Suprapubic skin (tissue), 4 donors: ENCODE results near the gene BBS2. TPM values are rescaled to one million over a fixed set of nuclear protein-coding genes. Genes with fewer than 3 reads are reported as not detected.

ENCODE experiments used
- DNase-seq, 2 donors: peaks; one replicate each; pipeline ENCODE4 v3.0.0-alpha.2; 2019; ENCODE audit warnings: low spot score in 2 of 2
- H3K27ac ChIP-seq: fragments of 200-600 bp; sonication (generic); one replicate; pipeline ENCODE4 v1.5.1; 2019
- H3K27me3 ChIP-seq: fragments of 200-600 bp; sonication (generic); one replicate; pipeline ENCODE4 v1.5.1; 2019
- H3K36me3 ChIP-seq: fragments of 200-600 bp; sonication (generic); one replicate; pipeline ENCODE4 v1.5.1; 2019
- H3K4me1 ChIP-seq: fragments of 200-600 bp; sonication (generic); one replicate; pipeline ENCODE4 v1.5.1; 2019
- H3K4me3 ChIP-seq: fragments of 200-600 bp; sonication (generic); one replicate; pipeline ENCODE4 v1.5.1; 2019; ENCODE audit warnings: mild to moderate bottlenecking
- H3K9me3 ChIP-seq: fragments of 200-600 bp; sonication (generic); one replicate; pipeline ENCODE4 v1.5.1; 2019
- CTCF ChIP-seq, 2 donors: fragments of 200-600 bp in 1 of 2; fragments of 450-650 bp in 1 of 2; sonication (generic) in 1 of 2; IDR thresholded peaks; one replicate each; pipeline ENCODE4 v1.5.1; 2016 to 2019; ENCODE audit warnings: antibody characterized with exemption in 2 of 2, mild to moderate bottlenecking in 1 of 2, moderate library complexity in 1 of 2
- EP300 ChIP-seq: sonication (generic); formaldehyde crosslinking; IDR thresholded peaks from one replicate; pipeline ENCODE4 v1.6.1; 2017; ENCODE audit warnings: antibody characterized with exemption
- POLR2A ChIP-seq, 2 donors: fragments of 450-650 bp; IDR thresholded peaks; one replicate each; pipeline ENCODE4 v1.6.1; 2017; ENCODE audit warnings: antibody characterized with exemption in 2 of 2, mild to moderate bottlenecking in 2 of 2, moderate library complexity in 2 of 2
- POLR2AphosphoS5 ChIP-seq, 3 donors: sonication (generic); formaldehyde crosslinking; IDR thresholded peaks; one replicate each; pipeline ENCODE4 v1.6.1; 2017; ENCODE audit warnings: antibody characterized with exemption in 3 of 3
- WGBS: methylation state at CpG from one replicate; pipeline ENCODE4 v1.1.5; 2018; 5-methylcytosine and 5-hydroxymethylcytosine counted together
- total RNA-seq, 4 donors: library from RNA; depleted of rRNA; stranded (reverse); fragments of >200 nt; gene quantifications; one replicate each; pipeline ENCODE4 v1.1.0, GENCODE V29; 2016

Gene BBS2
- total RNA-seq, 4 donors from 2014 or later = 79.2 to 237 (median 99.2) TPM

- no peak for TF ChIP-seq POLR2A (IDR thresholded peaks at IDR 0.05)
- no peak for TF ChIP-seq CTCF (IDR thresholded peaks at IDR 0.05)
- TF ChIP-seq POLR2AphosphoS5 (IDR thresholded peaks at IDR 0.05) = no peak
- no peak for TF ChIP-seq EP300
These were observed 38.4 kb upstream of the BBS2 start for GRCh38 chr16:56558024-56558747.

GRCh38 chr16:56554441-56554840 is 34.6 kb upstream of the BBS2 start:
- H3K4me1 ChIP-seq = peaks cover 19% of the 10 kb centered on the region
- DNase-seq = no peak
- no peaks in the 10 kb centered on the region for H3K36me3 ChIP-seq
- peaks cover 4% of the 10 kb centered on the region for H3K27me3 ChIP-seq
- 87% methylated on average over 10 of the region's 10 CpGs for WGBS
- no peak overlapping the region for H3K4me3 ChIP-seq
- no peak overlapping the region for H3K27ac ChIP-seq
- no peaks in the 10 kb centered on the region for H3K9me3 ChIP-seq
- TF ChIP-seq EP300 = no peak
- no peak for TF ChIP-seq POLR2A (IDR thresholded peaks at IDR 0.05)
- no peak for TF ChIP-seq POLR2AphosphoS5 (IDR thresholded peaks at IDR 0.05)
- TF ChIP-seq CTCF (IDR thresholded peaks at IDR 0.05) = no peak

More at GRCh38 chr16:56558024-56558747, 38.4 kb upstream of the BBS2 start:
- no peak for DNase-seq
- Histone ChIP-seq H3K27me3 (peaks cover 4% of the 10 kb centered on the region), H3K9me3 (no peaks in the 10 kb centered on the region), H3K36me3 (no peaks in the 10 kb centered on the region), H3K4me3 (no peak overlapping the region), H3K4me1 (no peaks in the 10 kb centered on the region), H3K27ac (no peak overlapping the region)
- WGBS = 31% methylated on average over 8 of the region's 8 CpGs

GRCh38 chr16:56551796-56552738 is 32.2 kb upstream of the BBS2 start:
- Histone ChIP-seq H3K9me3 (no peaks in the 10 kb centered on the region), H3K4me1 (peaks cover 38% of the 10 kb centered on the region), H3K36me3 (no peaks in the 10 kb centered on the region), H3K27me3 (peaks cover 4% of the 10 kb centered on the region), H3K27ac (no peak overlapping the region), H3K4me3 (no peak overlapping the region)
- no peak for TF ChIP-seq POLR2AphosphoS5 (IDR thresholded peaks at IDR 0.05)
- no peak for DNase-seq
- WGBS = 24% methylated on average over 11 of the region's 11 CpGs

GRCh38 chr16:56549744-56550385 is 30.0 kb upstream of the BBS2 start:
- H3K27ac ChIP-seq = no peak overlapping the region
- WGBS = 77% methylated on average over 5 of the region's 5 CpGs
- no peak for TF ChIP-seq EP300
- no peak for TF ChIP-seq CTCF (IDR thresholded peaks at IDR 0.05)
- TF ChIP-seq POLR2A (IDR thresholded peaks at IDR 0.05) = no peak
- no peak for TF ChIP-seq POLR2AphosphoS5 (IDR thresholded peaks at IDR 0.05)
- no peaks in the 10 kb centered on the region for H3K27me3 ChIP-seq
- H3K9me3 ChIP-seq = no peaks in the 10 kb centered on the region
- no peak for DNase-seq
- H3K4me3 ChIP-seq = no peak overlapping the region
- H3K36me3 ChIP-seq = no peaks in the 10 kb centered on the region
- H3K4me1 ChIP-seq = peaks cover 38% of the 10 kb centered on the region

GRCh38 chr16:56549161-56549560 is 29.3 kb upstream of the BBS2 start:
- no peak overlapping the region for H3K4me3 ChIP-seq
- no peaks in the 10 kb centered on the region for H3K9me3 ChIP-seq
- no peaks in the 10 kb centered on the region for H3K36me3 ChIP-seq
- peaks cover 38% of the 10 kb centered on the region for H3K4me1 ChIP-seq
- peak overlapping the region; percentile 24 for H3K27ac ChIP-seq
- no peak for TF ChIP-seq EP300
- TF ChIP-seq CTCF (IDR thresholded peaks at IDR 0.05) = no peak
- no peak for TF ChIP-seq POLR2AphosphoS5 (IDR thresholded peaks at IDR 0.05)
- no peak for TF ChIP-seq POLR2A (IDR thresholded peaks at IDR 0.05)
- H3K27me3 ChIP-seq = no peaks in the 10 kb centered on the region
- DNase-seq = no peak
